ENCODE measurements around the gene PRR22. TPM values are rescaled to one million over a fixed set of nuclear protein-coding genes. Genes with fewer than 3 reads are reported as not detected.

Gene PRR22
- 1 to 10 TPM in 1 of 2 donors, under 1 TPM in 1; 0.33 to 1.4 TPM for total RNA-seq

GRCh38 chr19:5784581-5785147, at the start of gene PRR22:
PRR22 (minus strand) TSS chr19:5784746; CDS start chr19:5784660, 86 bp downstream.

DNA sequence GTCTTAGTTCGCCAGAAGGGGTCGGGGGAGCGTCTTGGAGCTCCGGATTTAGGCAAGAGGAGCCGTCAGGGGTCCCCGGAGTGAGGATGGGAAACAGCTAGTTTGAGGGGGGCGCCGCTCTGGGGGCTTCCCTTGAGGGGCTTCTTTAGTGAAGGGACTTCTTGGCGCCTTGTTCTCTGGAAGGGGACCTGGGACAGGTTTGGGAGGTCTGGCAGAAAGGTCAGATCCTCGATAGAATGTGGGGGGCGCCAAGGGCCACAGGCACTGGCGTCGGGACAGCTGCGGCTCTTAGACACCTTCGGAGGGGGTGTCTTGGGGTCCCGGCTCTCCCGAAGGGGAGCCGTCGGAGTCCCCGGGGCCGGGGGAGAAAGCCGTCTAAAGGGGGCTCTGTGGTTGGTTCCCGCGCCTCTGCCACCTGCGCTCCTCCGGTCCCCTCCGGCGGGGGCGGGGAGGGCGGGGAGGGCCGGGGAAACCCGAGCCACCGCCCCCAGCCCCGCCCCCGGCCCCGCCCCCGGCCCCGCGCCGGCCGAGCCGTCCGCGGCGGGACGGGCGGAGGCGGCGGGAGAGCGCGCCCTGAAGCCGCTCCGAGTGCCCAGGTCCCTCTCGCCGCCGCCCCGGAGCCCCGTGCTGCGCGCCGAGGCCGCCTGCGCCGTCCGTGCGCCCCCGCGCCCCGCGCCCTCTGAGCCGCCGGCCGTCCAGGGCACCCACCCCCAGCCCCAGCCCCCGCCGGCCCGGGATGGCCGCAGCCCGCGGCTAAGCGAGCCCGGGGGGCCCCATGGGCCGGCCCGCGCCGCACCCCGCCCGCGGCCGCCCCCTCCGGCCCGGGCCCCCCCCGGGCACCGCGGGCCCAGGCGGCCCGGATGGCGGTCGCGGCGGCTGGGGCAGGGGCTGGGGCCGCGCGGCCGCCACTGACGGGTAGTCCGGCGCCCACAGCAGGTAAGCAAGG, 20.2 kb upstream of the PRR22 start, which contains the start of gene NRTN:
NRTN (plus strand) TSS at position 552 of the 946 bp plus-strand sequence. CDS start 19,099 bp downstream, outside the sequence.

DNA sequence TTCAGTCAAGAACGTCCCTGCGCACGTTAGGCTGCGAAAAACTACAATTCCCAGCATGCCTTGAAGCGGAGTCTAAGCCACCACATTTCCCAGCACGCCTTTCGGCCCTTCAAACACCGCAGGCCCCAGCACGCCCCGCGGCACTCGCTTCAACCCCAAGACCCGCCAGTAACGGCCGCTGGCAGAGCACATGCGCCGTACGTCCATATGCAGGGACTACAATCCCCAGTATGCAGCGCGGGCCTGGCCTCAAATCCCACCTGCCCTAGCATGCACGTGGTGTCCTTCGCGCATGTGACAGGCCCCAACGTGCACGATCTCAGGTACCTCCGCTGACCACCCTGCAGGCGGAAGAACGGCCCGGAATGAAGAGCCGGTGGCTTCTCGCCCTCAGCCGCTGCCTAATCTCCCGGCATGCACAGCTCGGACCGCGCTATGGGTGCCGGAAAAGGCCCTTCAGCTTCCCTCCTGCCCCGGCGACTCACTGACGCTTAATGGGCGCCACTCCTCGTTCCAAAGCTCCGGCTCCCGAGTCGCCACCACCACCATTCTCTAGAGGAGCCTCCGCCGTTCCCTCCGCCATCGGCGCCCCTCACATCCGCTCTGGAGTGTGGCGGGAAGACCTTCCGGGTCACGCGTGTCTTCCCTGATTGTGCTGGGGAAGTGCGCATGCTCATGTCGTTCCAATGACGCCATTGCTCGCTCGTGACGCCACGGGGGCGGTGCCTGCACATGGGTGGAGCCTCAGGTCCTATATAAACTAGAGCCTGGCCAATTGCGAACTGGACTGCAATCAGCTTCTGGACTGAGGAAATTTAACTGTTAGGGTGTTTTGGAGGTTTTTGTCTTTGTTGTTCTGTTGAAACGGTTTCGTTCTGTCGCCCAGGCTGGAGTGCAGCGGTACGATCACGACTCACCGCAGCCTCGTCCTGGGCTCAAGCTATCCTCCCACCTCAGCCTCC, 6.3 kb upstream of the PRR22 start, which contains the start of gene DUS3L:
DUS3L (minus strand) TSS at position 605 of the 962 bp plus-strand sequence; CDS start at position 583, 22 bp downstream.

Other genes starting within 250 kb of the PRR22 start
- under 1 TPM in 1 of 2 donors, not detected in 1; 1.00 TPM for gene TINCR, start 216.8 kb downstream of the PRR22 start, total RNA-seq
- 10 to 100 TPM; 24.1 to 28.0 TPM for gene SAFB2, start 162.0 kb downstream of the PRR22 start, total RNA-seq
- gene SAFB, start 161.7 kb downstream of the PRR22 start, total RNA-seq, result 10 to 100 TPM; 36.8 to 52.0 TPM
- 10 to 100 TPM; 22.6 to 32.3 TPM for gene MICOS13, start 104.2 kb downstream of the PRR22 start, total RNA-seq
- gene HSD11B1L, start 103.7 kb downstream of the PRR22 start, total RNA-seq, result 1 to 10 TPM; 3.0 to 7.9 TPM
- 100 to 1,000 TPM; 226 to 259 TPM for gene RPL36, start 94.5 kb downstream of the PRR22 start, total RNA-seq
- gene LONP1, start 64.6 kb downstream of the PRR22 start, total RNA-seq, result 100 to 1,000 TPM in 1 of 2 donors, 10 to 100 TPM in 1; 63.0 to 108 TPM
- not detected for gene CATSPERD, start 64.1 kb downstream of the PRR22 start, total RNA-seq
- 10 to 100 TPM; 45.1 to 55.9 TPM for gene DUS3L, start 6.4 kb upstream of the PRR22 start, total RNA-seq
- 1 to 10 TPM; 1.0 to 2.0 TPM for gene NRTN, start 20.3 kb upstream of the PRR22 start, total RNA-seq
- gene FUT6, start 55.0 kb upstream of the PRR22 start, total RNA-seq, result not detected
- gene FUT3, start 66.7 kb upstream of the PRR22 start, total RNA-seq, result not detected
- not detected for gene FUT5, start 85.8 kb upstream of the PRR22 start, total RNA-seq
- gene NDUFA11, start 119.0 kb upstream of the PRR22 start, total RNA-seq, result 100 to 1,000 TPM; 293 to 363 TPM
- gene VMAC, start 120.1 kb upstream of the PRR22 start, total RNA-seq, result 1 to 10 TPM; 3.0 to 4.1 TPM
- gene CAPS, start 129.5 kb upstream of the PRR22 start, total RNA-seq, result 1 to 10 TPM in 1 of 2 donors, under 1 TPM in 1; 1.00 to 2.8 TPM
- gene RANBP3, start 193.4 kb upstream of the PRR22 start, total RNA-seq, result 10 to 100 TPM; 52.3 to 58.8 TPM